ENCODE results near the gene TGFBR3L. TPM values are rescaled to one million over a fixed set of nuclear protein-coding genes. Genes with fewer than 3 reads are reported as not detected.

TGFBR3L gene
- polyA plus RNA-seq (ENCODE audit: insufficient read length in 4 of 4): 1 to 10 TPM in 2 of 4 donors, under 1 TPM in 2; 0.38 to 1.3 (median 1.0) TPM

DNA sequence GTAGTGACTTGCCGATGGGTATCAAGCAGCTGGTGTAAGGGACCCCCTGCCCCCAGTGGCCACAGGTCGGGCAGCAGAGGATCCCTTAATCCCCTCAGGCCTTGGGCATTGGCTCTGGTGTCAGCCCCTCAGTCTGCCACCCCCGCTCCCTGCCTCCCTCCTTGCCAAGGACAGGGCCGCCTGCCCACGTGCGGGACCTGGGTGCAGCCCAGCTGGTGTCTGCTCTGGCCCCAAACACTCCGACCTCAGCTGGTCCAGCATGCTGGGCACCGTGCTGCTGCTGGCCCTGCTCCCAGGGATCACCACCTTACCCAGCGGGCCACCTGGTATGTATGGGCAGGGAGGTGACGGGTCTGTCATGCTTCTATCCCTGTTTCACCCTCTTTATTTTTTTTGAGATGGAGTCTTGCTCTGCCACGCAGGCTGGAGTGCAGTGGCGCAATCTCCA, at the start of gene TGFBR3L:
Gene TGFBR3L (plus strand): TSS at position 233 of the 448 bp plus-strand sequence.
- no peak for DNase-seq (ENCODE audit: low read depth in 4 of 4, low spot score in 2 of 4)

DNA sequence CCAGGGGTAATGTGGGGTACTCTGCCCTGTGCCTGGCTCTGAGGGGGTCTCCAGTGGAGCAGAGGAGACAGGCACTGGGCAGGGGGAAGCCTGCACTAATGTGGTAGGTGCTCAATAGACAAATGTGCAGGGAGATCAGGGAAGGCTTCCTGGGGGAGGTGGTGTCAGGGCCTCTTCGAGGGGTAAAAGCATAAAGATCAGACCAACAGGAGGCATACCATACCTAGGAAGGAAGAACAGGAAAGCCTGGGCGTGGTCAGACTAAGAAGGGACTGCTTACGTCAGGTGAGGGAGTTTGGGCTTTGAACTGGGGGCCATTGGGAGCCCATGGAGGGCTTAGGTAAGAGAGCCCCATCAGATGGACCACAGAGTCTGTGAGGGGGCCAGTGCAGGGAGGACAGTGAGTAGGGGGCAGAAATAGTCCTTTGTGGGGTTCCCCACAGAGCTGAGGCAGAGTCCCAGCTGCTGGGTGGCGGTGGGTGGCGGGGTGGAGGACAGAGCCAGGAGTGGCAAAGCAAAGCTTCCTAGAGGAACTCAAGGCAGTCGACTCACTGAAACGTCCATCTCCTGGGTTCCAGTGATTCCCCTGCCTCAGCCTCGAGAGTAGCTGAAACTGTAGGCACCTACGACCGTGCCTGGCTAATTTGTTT, 49.2 kb upstream of the TGFBR3L start:
- DNase-seq (ENCODE audit: low read depth in 4 of 4, low spot score in 2 of 4): no peak

DNA sequence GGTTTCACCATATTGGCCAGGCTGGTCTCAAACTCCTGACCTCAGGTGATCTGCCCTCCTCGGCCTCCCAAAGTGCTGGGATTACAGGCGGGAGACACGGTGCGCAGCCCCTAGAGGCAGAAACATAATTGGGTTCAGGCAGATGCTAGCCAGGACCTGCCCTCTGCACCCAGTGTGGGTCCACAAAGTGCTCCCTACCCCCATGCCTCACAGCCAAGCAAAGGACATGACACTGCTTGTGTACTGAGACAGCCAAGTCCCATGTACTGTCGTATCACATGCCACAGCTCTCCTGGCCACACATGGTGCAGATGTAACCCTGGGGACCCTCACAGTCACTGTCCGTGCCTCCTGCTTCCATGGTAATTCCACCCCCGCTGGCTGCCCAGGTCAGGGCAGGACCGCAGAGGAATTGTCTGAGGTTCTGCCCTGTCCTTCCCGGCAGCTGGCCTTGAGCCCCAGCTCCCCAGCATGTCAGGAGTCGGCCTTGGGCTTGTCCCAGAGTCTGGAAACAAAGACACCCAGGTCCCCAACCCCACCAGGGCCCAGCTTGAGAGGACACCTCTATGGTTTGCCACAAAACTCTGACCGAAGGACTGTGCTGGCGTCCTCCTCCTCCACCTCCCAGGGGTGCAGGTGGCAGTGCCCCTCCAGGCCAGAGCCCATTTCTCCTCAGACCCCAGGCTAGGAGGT, 48.1 kb upstream of the TGFBR3L start:
- DNase-seq (ENCODE audit: low read depth in 4 of 4, low spot score in 2 of 4): no peak

DNA sequence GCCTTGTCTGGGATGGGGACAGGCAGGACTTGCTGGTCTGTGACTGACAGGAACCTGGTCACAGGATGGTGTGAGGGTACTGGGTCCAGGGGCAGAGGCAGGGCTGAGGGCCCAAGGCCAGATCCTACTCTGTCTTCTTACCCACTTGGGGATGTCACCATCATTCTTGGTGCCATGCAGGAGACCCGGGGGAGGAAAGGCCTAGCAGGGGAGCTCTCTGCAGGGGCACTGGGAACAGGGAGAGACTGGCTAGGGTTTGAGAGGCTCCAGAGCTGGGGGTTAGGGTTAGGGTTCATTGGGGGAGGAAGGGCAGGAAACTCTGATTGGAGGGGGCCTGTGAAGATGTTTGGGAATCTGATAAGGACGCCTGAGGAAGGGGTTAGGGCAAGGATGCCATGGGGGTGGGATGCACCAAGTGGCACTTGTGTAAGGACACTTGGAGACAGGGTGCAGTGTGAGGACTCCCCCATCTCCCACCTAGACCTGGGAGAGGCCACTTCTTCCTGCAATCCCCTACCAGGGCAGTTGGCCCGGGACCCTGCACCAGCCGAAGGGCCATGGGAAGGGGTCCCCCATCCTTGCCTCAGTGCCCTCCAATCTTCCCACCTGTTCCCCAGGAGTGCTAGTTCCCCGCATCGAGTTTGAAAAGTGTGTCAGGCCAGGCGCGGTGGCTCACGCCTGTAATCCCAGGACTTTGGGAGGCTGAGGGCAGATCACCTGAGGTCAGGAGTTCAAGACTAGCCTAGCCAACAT, 47.4 kb upstream of the TGFBR3L start:
- DNase-seq (ENCODE audit: low read depth in 4 of 4, low spot score in 2 of 4): no peak

DNA sequence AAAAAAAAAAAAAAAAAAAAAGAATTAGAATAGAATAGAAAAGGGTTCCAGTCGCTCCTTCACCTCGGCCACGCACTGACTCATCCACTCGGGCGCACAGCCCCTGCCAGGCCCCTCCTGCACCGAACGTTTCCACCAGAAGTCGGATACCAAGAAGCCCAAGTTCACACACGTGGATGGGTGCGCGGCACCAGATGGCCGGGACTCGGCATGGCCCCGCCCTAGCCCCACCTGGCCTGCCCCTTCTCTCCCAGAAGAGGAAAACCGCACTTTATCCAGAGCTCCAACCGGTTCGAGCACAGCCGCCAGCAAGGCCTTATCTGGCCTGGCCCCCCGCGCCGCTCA, 46.3 kb upstream of the TGFBR3L start:
- DNase-seq (ENCODE audit: low read depth in 4 of 4, low spot score in 2 of 4): no peak

DNA sequence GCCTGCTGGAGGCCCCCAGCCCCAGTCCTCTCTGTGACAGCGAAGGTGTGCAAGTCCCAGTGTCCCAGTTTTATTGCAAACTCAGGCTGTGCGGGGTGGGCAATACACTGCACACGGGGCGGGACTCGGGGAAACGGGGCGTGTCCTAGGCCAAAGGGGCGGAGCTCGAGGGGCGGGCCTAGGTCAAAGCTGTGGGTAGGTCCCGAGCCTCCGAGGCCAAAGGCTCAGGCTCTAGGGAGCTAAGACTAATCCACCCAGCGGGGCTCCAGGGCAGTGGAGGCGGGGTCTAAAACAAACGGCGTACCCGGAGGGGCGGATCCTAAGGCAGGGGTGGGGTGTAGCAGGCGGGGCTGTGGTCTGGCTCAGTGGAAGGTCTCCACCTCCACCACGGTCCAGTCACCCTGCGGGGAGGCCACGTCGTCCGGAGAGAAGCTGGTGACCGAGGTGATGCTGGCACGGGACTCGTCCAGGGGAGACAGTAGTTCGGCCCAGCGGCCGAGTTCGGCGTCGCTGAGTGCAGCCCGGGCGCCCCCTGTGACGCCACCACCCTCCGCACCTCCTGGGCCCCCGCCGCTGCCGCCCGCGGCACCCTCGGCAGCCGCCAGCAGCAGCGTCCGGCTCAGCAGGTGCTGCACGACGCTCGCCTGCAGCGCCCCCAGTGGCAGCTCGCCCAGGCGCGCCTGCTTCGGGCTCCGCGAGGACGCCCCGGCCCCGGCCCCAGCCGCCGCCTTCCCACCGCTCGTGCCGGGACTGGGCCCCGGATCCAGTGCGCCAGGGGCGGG, 45.8 kb upstream of the TGFBR3L start:
- no peak for DNase-seq (ENCODE audit: low read depth in 4 of 4, low spot score in 2 of 4)

DNA sequence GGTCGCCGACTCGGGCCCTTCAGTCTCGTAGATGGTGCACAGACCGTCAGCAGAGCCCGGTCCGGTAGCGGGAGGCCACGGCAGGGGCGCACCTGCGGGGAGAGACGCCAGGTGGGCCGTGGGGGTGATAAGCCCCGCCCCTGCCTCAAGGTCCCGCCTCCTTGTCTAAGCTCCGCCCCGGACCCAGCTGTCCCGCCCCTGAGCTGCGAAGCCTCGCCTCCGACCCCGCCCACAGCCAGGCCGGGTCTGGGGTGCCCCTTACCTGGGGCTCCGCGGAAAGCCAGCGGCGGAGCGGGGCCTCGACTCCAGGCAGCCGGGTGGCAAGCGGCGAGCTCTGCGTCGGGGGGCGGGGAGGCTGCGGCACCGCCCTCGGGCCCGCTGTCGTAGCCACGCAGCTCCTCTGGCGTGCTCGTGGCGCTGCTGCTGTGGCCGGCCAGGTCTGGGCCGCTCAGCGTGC, 45.1 kb upstream of the TGFBR3L start:
- no peak for DNase-seq (ENCODE audit: low read depth in 4 of 4, low spot score in 2 of 4)

DNA sequence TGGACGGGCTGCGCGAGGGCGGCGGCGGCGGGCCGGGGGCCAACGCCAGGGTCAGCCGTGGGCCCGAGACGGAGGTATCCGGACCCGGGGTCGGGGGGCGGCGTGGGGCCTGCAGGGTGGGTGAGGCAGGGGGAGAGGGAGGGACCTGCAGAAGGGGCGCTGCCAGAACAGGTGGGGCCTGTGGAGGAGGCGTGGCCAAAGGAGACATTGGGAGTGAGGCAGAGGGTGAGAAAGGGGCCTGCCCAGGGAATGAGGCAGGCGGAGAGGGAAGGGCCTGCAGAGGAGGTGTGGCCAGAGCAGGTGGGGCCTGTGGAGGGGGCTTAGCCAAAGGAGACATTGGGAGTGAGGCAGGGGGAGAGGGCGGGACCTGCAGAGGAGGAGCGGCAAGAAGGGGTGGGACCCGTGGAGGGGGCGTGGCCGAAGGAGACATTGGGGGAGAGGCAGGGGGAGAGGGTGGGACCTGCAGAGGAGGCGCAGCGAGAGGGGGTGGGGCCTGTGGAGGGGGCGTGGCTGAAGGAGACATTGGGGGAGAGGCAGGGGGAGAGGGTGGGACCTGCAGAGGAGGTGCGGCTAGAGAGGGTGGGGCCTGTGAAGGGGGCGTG, 44.6 kb upstream of the TGFBR3L start:
- no peak for DNase-seq (ENCODE audit: low read depth in 4 of 4, low spot score in 2 of 4)

DNA sequence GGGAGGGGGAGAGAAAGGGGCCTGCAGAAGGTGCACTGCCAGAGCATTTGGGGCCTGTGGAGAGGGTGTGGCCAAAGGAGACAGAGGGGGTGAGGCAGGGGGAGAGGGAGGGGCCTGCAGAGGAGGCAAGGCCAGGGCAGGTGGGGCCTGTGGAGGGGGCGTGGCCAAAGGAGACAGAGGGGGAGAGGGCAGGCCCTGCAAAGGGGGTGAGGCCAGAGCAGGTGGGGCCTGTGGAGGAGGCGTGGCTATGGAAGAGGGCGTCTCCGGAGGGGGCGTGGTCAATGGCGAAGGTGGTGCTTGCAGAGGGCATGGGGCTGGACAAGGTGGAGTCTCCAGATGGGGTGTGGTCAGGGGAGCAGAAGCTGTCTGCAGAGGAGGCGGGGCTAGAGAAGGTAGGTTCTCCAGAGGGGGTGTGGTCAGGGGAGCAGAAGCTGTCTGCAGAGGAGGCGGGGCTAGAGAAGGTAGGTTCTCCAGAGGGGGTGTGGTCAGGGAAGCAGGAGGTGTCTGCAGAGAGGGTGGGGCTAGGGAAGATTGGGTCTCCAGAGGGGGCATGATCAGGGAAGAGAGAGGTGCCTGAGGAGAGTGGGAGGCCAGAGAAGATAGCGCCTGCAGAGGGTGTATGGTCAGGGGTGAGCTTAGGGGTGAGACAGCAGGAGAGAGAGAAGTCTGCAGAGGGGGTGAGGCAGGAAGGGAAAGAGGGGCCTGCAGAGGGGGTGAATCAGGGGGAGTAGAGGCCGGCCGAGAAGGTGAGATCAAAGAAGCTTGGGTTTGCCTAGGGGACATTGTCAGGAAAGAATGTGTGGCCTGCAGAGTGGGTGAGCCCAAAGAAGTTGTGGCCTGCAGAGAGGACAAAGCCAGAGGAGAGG, 43.8 kb upstream of the TGFBR3L start:
- no peak for DNase-seq (ENCODE audit: low read depth in 4 of 4, low spot score in 2 of 4)

DNA sequence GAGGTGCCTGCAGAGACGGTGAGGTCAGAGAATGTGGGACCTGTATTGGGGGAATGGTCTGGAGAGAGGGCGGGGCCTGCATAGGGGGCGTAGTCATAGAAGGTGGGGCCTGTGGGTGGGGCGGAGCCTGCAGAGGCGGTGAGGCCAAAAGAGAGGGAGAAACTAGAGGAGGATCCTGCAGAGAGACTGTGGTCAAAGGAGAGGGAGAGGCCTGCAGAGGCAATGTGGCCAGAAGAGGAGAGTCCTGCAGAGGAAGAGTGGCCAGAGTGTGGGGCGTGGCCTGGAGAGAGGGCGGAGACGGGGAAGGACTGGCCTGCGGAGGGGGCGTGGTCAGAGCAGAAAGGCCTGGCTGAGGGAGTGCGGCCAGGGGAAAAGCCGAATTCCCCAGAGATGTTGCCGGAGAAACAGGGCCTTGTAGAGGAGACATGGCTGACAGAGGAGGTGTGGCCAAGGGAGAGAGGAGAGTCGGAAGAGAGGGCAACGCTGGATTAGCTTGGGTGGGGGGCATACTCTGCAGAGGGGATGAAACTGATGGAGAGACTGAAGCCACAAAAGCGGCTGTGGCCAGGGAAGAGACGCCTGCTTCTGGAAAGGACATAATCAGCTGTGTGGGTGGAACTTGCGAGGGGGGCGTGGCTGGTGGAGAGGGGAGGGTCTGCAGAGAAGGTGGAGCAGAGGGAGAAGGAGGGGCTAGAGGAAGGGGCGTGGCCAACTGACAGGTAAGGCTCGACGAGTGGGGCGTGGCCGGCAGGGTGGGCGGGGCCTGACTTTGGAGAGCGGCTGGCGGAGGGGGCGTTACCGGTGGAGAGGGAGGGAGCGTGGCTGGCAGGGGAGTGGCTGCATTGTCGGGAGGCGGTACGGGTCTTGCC, 43.0 kb upstream of the TGFBR3L start:
- DNase-seq (ENCODE audit: low read depth in 4 of 4, low spot score in 2 of 4): no peak

DNA sequence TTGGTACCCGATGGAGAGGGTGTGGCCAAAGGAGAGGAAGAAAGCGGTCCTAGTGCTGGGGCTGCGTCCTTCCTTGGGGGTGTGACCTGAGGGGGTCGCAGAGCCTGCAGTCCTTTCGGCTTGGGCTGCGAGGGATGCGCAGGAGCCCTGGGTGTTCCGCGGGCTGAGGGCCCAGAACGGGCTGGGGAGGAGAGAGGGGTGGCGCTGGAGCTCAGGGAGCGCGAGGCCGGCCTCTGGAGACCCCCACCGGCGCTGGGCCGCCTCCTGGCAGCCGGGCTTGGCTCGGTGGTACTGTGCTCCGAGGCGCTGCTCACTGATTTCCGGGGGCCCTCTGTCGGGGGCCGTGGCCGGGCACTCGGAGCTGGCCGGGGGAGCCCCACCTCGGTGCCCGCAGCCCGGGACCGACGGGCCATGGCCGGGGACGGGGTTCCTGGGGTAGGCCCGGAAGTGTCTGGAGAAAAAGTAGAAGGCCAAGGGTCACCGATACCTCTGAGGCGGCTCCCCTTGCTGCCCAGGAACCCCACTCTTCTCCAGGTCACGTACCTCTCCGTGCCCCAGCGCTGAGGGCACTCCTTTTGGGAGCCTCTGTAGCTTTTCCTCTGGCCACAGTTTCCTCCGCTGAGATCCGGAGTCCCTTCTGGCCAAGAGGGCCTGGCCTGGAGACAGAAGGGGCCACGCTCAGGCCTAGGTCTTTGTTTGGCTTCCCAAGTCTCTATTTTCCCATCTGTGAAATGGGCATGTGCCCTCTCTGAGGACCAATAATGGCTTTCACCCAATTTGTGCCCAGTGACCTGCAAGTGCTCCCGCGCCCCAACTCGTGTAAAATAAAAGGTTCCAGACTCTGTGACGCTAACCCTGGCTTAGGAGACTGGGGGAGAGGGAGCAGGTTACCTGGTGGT, 42.1 kb upstream of the TGFBR3L start:
- DNase-seq (ENCODE audit: low read depth in 4 of 4, low spot score in 2 of 4): no peak

DNA sequence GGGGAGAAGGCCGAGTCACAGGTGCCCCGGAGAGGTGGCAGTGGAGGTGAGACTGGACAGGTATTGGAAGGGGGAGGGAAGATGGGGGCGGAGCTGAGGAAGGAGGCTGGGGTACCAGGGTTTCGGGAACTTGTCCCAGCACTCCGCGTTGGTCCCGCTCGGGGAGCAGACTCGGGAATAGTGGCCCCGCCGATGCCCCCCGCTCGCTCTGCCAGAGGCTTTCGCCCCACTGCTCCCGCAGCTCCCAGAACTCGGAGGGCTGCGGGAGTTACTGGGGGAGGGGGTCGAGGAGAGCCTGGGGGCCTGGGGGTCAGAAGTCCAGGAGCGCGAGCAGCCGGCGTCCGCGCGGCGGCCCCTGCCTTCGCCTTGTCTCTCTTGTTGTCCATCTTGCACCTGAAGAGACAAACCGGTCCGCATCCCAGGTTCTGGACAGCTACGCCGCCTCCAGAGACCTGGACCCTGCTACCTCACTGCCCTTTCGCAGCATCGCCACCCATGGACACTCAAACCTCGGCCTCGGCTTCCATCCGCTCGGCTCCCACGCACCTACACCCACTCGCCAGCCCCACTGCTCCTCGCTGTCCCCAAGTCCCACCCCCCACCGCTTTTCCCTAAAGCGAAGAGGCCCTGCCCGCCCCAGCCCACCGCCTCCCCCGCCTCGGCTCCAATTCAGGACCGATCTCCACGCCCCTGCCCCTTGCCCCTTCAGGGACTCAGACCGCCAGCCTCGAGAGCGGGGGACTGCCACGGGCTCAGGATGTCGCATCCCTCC, 41.1 kb upstream of the TGFBR3L start:
- DNase-seq (ENCODE audit: low read depth in 4 of 4, low spot score in 2 of 4): no peak

DNA sequence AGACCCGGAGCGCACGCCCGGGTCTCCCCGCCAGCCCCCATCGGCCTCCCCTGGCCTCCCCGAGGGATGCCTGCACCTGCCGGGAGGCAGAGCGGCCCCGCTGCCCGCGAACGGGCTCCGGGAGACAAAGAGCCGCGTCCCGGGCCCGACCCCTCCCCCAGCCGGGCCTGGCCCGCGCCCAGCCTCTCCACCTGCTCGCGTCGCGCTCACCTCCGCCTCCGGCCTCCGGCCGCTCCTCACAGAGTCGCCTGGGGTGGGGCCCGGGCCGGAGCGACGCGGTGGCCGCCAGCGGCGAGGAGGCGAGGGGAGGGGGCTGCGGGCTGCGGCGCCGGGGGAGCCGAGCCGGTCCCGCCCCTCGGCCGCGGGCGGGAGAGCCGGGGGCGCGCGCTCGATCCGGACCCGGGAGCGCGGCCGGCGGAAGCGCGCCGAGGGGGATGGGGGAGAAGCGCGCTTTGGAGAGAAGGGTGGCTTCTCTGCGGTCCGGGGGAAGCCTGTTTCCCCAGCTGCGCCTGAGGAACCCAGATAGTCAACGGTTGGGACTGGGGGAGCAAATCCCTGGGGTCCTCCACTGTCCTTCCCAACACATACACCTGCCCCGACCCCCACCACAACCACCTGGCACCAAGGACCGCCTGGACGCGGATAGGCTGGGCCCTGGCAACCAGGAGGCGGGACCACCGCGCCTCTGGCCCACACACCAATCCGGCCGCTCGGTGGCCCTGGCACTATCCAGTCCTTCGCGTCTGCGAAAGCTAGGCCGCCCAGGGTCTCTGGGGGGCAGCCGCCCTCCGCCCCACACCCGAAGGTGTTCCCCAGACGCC, 40.3 kb upstream of the TGFBR3L start, which contains the start of gene PRR36:
Gene PRR36 (minus strand): TSS at position 315 of the 821 bp plus-strand sequence. CDS start 701 bp downstream, outside the sequence.
- DNase-seq (ENCODE audit: low read depth in 4 of 4, low spot score in 2 of 4): no peak

DNA sequence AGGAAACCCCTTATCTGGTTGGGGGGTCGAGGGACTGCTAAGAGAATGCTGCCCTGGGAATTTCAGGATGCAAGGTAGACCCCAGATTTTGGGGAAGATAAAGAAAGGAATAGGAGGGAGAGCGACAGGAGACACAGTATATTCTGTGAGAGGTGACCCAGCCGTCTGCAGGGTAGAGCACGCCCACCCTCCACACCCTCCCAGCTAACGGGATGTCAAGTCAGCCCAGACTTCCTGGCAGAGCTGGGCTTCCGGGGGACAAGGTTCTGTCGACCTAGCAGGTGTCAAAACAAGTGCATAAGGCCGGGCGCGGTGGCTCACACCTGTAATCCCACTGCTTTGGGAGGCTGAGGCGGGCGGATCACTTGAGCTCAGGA, 39.7 kb upstream of the TGFBR3L start:
- no peak for DNase-seq (ENCODE audit: low read depth in 4 of 4, low spot score in 2 of 4)

DNA sequence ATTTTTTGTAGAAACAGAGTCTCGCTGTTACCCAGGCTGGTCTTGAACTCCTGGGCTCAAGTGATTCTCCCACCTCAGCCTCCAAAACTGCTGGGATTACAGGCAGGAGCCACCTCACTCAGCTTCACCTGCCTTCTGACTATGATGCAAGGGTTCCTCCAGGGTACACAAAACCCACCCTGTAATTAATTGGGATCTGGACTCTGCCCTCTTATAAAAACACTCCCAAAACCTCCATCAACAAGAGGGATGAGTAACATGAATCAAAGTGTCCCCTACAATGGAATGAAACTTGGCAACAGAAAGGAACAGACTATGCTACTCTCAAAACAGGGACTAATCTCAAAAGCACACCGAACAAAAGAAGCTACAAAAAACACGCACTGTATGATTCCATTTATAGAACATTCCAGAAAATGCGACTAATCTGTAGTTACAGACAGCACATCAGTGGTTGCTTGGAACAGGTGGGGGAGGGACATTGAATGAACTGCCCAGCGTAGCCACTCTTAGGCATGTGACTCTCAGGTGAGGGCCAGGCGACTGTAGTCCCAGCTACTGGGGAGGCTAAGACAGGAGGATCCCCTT, 37.3 kb upstream of the TGFBR3L start:
- no peak for DNase-seq (ENCODE audit: low read depth in 4 of 4, low spot score in 2 of 4)

Measured in left renal cortex interstitium (tissue), 4 donors.